HG03571 (cell line): ENCODE results near the gene USP6NL.
A peak's percentile ranks its signal among the peaks of the same experiment; 100 is the strongest.
"Not testable (repeated sequence)": the region's sequence is repeated elsewhere in the genome, so short reads cannot be mapped to it uniquely, and the experiment has no call there.

ENCODE experiments used
- ATAC-seq: cut with Tn5 transposase; IDR thresholded peaks from one replicate; pipeline ENCODE4 v1.9.1; 2021; ENCODE audit not compliant: unreplicated experiment

The USP6NL gene

DNA sequence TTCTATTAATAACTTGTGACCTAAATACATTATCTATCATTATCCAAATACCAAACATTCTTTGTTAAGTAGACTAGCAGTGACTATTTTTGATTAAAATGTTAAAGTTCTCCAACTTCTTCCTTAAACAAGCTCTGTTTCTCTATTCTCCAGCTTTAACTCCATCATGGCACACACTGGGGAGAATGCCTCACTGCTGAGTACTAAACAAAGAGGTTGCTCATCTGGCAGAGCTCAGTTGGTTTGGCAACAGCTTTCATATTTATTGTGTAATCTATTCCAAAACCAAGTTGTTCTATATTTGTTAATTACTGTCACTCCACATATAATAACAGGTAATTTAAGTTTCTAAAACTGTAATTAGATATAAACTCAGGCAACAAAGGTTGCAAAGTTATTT is 89.6 kb downstream of the USP6NL start:
- no peak for ATAC-seq

DNA sequence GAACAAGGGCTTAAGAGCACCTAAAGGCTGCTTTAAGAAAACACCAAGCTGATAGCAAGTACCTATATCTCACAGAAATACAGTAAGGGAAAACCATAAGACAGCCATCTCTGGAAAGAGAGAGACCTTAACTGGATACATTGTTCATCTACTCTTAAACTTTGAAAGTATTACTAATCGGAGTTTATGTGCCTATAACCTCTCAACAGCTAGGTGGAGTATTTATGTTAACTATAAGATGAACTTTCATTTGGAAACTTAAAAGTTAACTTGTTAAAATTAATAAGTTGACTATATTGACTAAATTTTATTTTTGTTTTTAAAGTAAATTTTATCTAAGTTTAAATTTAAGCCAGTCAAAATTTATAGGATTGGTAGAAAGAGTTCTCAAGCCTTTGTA is 90.6 kb downstream of the USP6NL start:
- ATAC-seq: no peak

DNA sequence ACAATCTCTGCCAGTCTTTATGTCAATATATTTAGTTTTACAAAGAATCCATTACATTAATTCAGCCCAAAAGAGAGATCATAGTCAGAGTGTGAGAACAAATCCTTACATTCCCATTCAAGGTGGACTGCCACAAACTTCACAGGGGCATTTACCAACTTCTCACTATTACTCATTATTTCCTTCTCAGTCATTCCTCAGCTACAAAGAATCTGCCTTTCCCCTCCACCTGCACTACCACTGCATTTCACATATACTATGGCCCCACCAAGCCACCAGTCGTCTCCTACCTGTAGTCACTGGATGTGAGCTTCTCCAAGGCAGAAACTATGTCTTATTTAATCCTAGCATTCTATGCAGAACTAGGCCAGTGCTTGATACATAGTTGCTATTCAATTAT is 94.3 kb downstream of the USP6NL start:
- ATAC-seq: peak; percentile 57

DNA sequence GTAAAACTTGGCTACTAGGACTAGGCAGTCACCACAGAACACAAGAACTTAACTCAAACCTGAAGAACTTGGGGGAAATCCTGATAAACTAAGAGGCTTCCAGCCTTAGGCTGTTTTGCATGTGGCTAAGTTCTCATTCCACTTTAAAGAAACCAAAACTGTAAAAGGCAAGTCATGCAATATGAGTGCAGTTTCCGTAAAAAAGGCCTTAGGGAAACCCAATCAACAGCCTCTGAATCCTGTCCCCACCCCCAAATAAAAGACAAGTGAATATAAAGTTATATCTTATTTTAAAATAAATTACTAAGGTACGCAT is 95.1 kb downstream of the USP6NL start:
- no peak for ATAC-seq

DNA sequence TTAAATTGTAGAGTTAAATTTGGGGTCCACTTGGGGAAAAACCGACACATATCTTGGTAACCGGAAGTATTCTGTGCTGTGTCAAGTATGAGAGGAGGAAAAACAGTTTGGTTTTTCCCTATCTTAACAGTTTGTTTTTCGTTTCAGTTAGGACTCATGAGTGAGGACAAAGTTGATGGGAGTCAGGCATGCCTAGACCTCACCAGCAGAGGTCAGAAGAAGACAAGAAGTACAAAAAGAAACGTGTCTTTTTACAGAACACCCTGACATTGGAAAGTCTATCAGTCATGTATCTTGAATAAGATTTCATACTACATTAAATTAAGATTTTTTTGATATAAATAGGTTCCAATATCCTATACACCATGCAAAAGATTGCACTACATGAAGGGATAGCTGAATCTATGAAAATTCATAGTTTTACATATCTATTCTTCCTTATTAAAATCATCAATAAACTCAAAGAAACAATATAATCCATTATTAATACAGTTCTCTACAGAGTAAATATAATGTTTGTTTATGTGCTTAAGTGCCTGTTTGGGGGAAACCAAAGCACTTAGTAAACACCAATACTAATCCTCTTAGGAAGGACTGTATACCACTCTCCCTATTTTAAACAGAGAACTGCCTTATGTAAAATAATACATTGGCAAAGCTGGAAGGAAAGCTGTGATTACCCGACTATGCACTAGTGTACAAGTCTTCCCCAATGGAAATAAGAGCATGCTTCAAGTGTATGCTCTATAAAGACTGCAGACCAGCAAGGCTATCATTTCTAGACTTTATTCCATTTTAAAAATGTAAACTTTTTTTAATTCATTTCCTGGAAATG is 95.6 kb downstream of the USP6NL start:
- ATAC-seq: no peak

DNA sequence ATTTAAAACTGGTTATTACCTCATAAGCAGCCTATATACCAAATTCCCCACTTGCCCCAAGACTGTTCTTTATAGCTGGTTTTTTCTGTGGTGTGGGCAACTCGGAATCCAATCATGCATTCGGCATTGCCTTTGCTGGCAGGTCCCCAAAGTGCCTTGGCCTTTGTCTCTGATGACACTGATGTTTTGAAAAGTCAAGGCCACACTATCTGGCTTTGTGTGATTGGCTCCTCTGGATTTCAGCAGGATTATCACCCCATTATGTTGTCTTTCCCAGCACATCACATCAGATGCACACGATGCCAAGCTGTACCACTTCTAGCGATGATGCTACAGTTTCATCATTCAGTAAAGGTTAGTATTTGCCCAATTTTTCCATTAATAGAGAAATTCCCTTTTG is 97.7 kb downstream of the USP6NL start:
- ATAC-seq: no peak

DNA sequence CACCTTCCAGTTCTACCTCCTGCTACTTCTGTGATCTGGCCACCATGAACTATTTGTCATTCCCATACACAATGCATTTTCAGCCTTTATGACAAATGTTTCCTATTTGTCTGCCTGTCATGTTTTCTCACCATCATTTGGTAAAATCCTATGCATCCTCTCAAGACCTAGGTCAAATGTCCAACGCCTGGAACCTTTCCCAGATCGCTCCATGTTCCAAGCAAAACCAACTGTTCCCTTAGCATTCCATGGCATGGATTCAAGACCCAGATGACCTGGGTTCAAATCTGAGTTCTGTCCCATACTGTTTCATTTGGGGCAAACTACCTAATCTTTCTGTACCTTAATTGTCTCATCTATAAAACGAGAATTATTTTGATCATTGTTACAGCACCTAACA is 98.9 kb downstream of the USP6NL start:
- no peak for ATAC-seq

DNA sequence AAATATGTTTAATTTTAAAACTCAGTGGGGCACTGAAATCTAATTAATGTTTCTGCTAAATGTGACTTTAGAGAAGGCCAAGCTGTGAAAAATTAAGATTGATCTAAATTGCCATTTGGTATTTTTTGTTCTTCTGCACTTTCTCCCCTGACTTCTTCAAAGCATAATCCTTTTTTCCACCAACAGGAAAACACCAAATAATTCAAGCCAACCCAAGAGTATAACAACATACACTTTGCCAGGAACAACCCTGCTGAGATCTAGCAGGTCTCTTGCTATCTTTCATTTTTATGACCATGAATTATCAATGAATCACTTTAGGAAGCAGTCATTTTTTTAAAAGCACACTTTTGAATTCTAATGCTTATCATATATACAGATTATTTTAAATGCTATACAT is 100.1 kb downstream of the USP6NL start:
- no peak for ATAC-seq

DNA sequence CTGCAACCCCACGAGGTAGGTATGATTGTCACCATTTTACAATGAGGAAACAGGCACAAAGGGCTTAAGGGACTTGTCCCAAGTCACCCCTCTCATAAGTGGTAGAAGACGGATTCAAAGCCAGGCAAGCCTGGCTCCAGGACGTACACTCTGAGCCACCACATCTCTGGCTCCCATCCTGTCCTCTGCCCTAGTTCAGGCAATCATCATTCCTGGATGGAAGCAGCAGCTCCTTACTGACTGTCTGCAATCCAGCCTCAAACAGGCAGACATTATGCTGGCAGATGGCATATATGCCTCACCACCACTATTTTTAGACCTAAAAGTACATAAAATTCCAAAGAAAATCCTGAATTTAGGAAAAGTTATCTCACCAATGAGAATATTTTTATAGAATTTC is 100.7 kb downstream of the USP6NL start:
- no peak for ATAC-seq

DNA sequence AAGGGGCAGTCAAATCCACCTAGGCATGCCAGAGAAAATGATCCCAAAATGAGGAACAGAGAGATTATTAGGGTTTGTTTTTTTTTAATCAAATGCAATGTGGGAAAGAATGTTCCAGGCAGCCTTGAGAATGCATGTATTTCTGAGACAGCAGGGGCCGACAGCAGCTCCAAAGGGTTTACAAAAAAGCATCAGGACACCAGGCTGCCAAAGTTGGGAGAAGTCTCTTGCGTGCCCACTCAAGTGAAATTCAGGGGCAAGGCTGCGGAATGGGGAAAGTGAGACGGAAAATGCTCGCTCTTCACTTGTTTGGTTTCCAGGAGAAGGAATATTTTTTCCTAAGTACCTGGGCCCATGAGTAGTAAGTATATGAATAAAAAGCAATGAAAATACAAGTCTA is 101.2 kb downstream of the USP6NL start:
- no peak for ATAC-seq

DNA sequence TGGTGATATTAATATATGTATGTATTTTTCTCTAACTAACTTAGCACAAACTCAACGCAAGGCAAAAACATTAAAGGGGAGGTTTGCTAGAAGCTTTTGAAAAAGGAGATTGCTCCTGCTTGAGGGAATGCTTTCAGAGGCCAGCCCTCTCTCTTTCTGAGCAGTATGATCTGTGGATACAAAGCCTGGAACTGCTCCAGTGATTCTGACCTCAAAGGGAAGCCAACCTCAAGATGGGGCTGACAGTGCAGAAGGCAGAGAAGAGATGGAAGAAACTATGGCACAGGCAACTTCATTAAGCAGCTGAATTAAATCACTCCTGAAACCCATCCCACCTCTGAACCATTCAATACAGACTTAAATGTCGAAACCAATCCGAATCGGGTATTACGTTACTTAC is 102.4 kb downstream of the USP6NL start:
- no peak for ATAC-seq

DNA sequence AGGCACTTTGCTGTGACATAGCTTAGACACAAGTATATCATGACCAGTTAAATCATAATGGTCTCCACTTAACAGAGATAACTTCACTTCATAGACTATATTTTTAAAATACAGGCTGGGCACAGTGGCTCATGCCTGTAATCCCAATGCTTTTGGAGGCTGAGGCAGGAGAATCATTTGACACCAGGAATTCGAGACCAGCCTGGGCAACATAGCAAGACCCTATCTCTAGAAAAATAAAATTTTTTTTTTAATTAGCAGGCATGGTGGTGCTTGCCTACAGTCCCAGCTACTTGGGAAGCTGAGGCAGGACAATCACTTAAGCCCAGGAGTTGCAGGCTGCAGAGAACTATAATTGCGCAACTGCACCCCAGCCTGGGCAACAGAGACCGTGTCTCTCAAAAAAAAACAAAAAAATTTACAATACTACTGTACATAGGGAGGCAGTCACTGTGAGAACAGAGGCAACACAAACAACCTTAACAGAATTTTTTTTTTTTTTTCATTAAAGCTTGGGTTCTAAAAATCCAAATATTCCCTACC is 105.1 kb downstream of the USP6NL start:
- ATAC-seq: no peak

DNA sequence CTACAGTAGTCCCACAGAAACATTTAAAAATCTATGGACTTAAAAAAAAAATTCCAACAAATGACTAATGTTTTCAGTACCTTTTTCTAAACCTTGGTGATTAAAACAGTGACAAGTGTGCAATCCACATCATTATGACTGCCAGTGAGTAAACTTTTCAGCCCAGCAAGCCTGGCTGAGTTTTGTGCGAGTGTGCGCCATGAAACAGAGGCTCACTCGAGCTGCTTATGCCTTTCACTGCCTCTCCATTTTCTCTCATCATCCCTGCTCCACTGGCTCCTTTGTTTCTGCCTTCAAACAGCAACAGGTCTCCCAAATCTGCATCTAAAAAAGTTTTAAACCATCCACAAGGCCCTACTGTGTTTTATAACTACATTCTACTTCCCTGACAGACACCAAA is 105.8 kb downstream of the USP6NL start:
- no peak for ATAC-seq

DNA sequence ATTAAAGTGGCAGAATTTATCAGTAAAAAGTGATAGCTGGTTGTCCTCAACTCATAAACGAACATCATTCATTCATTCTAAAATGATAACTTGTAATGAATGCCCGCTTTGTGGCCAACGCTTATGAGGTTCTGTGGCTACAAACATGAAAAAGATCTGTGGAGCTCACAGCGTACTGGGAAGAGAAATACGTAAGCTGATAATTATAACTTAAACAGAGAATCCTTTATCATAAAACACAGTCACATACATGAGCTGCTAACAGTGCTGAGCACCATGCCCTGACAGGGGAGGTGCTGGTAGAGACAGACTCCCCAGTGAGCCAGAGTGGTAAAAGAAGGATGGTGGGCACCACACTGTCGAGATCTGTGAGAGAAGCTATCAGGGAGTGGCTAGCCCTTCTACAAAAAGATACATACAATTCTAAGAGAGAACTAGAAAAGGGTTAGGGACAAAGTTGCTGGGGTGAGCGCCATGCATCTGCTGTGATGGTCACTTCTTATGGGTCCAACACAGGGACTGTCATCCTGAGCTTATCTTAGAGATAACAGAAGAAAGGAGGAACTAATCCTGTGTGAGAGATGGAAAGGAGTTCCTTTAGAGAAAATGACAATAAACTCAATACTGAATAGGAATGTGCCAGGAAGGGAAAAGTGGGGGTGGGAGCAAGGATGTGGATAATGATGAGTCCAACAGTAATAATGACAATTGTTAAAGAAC is 106.7 kb downstream of the USP6NL start:
- no peak for ATAC-seq

DNA sequence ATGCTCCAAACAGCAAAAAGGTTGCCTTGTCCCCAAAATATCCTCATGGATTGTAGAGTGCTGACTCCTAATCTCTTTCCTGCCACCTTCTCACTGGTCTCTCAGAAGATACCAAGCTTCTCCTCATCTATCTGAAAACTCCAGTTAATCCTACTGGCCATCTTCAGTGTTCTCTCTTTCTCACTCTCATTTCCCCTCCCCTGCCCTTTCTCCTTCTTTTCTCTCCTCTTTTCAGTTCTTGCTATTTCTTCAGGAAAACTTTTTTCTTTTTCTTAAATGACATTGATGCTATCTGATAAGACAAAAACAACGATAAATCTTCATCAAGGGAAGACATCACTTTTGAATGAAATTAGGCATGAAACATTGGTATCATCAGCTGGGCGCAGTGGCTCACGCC is 109.8 kb downstream of the USP6NL start:
- ATAC-seq: no peak

DNA sequence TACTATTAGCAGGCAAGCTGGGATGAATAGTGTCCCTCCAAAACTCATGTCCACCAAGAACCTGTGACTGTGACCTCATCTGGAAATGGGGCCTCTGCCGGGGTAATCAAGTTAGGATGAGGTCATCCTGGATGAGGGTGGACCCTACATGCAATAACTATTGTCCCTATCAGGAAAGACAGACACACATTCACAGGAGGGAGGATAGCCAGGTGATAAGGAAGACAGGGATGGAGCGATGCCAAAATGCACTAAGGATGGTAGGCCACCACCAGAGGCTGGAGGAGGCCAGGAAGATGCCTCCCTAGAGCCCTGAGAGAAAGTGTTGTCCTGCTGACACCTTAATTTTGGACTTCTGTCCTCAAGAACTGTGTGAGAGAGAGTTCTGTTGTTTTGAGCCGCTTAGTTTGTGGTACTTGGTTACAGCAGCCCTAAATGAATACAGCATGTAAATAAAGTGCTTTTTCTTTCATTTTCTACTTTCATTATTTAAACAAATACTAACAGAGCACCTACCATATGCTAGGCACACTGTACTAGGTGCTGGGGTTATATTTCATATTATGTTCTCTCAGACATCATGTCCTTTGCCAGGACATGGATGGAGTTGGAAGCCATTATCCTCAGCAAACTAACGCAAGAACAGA is 111.9 kb downstream of the USP6NL start:
- ATAC-seq: no peak

DNA sequence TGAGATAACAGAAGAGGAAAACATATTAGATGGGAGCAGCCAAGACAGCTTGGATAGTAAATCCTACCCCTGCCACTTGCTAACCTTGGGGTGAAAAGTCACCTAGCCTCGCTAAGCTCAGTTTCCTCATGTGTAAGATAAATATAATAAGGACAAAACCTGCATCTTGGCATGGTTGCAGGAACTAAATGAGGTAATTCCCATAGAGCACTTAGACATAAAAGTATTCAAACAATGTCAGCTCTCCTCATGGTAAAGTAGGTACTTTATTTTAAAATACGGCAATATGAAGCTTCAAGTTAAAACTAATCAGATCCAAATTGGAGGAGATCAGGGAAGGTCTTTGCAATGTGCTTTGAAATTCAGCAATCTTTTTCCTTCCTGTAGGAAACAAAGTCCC is 113.1 kb downstream of the USP6NL start:
- ATAC-seq: no peak

DNA sequence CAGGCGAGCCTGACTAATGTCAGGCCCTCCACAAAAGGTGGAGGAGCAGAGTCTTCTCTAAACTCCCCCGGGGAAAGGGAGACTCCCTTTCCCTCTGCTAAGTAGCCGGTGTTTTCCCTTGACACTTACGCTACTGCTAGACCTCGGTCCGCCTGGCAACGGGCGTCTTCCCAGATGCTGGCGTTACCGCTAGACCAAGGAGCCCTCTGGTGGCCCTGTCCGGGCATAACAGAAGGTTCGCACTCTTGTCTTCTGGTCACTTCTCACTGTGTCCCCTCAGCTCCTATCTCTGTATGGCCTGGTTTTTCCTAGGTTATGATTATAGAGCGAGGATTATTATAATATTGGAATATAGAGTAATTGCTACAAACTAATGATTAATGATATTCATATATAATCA is 116.5 kb downstream of the USP6NL start:
- ATAC-seq: not testable (repeated sequence)

DNA sequence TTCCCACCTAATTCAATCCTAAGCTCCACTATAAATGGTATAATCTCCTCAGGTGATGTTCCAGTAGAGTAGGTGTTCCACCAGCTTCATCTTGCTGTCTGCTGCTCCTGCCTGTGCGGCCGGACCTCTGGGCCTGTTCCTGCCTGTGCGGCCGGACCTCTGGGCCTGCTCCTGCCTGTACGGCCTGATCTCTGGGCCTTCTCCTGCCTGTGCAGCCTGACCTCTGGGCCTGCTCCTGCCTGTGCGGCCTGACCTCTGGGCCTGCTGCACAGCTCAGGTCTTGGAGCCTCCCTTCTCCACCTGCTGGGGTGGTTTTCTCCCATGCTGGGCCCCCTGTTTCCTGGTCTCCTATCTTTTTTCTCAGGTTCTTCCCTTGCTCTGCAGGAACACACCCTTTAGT is 117.8 kb downstream of the USP6NL start:
- no peak for ATAC-seq

DNA sequence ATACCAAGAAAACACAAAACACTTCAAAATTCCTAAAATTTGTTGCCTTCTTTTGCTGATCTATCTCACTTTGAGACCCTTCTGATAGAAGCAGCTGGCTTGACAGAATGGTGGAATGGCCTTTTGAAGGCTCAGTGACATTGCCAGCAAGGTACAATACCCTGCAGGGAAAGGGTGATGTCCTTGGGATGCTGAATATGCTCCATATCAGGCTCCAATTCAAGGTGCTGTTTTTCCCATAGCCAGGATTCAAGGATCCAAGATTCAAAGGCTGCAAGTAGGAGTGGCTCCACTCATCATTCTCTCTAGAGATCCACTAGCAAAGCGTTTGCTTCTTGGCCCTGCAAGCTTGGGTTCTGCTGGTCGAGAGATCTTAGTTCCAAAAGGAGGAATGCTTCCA is 120.4 kb downstream of the USP6NL start:
- no peak for ATAC-seq

DNA sequence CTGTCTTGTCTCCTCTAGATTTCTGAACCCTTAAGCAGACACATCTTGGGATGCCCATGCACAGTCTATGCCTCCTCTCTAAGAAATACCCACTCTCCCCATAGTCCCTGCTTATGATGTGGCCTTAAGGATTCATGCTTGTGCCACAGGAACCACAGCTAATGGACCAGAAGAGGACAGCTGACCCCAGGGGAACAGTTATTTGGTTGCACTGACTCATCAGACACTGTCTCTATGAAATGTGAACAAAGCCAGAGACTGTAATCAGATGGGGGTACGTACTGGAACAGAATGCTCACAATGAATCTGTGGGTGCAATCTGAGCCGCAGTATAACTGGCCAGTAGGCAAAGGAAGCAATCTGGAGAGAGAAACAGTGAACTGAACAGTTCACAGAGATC is 121.9 kb downstream of the USP6NL start:
- ATAC-seq: no peak

DNA sequence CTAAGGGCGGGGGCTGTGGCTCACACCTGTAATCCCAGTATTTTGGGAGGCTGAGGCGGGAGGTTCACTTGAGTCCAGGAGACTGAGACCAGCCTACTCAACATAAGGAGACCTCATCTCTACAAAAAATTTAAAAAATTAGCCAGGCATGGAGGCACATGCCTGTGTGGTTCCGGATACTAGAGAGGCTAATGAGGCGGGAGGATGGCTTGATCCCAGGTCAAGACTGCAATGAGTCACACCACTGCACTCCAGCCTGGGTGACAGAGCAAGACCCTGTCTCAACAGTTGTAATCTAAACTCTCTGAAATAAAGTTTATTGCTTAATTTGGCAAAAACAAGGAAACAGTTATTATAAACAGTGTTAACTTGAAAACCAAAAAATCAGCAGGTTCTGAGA is 123.3 kb downstream of the USP6NL start:
- no peak for ATAC-seq
